ENCODE measurements around the gene SEC16A. TPM values are rescaled to one million over a fixed set of nuclear protein-coding genes. Genes with fewer than 3 reads are reported as not detected.

The SEC16A gene
- total and polyA plus RNA-seq, 2 experiments from 2014 or later = 42.0 to 42.7 TPM

GRCh38 chr9:136455043-136456002, 27.5 kb downstream of the SEC16A start:
- no peaks in the 10 kb centered on the region for H3K4me1 ChIP-seq (ENCODE audit: insufficient read depth)

GRCh38 chr9:136454026-136454796, 28.6 kb downstream of the SEC16A start:
- Histone ChIP-seq H2AFZ (no peak overlapping the region), H3K4me1 (ENCODE audit: insufficient read depth) (no peaks in the 10 kb centered on the region), H3K27ac (no peak overlapping the region), H3K4me2 (no peak overlapping the region), H3K27me3 (no peaks in the 10 kb centered on the region), H3K9me2 (replicated peaks; ENCODE audit: insufficient read depth) (no peaks in the 10 kb centered on the region), H3K4me3 (no peak overlapping the region), H3K79me2 (no peaks in the 10 kb centered on the region), H3K9me3 (ENCODE audit: low read depth) (no peaks in the 10 kb centered on the region), H3K36me3 (replicated peaks; ENCODE audit: insufficient read depth, low read depth) (no peaks in the 10 kb centered on the region), H4K20me1 (ENCODE audit: insufficient read depth, poor library complexity, severe bottlenecking) (no peaks in the 10 kb centered on the region)
- WGBS (ENCODE audit: low lambda C conversion rate, missing lambda C conversion rate) = 95% methylated on average over 25 of the region's 25 CpGs
- no peak for TF ChIP-seq EZH2phosphoT487 (IDR thresholded peaks at IDR 0.05; ENCODE audit: low read depth, severe bottlenecking, unreplicated experiment)
- no peak for DNase-seq (ENCODE audit: low spot score)

More at GRCh38 chr9:136455043-136456002, 27.5 kb downstream of the SEC16A start:
- Histone ChIP-seq H3K9me2 (replicated peaks; ENCODE audit: insufficient read depth) (no peaks in the 10 kb centered on the region), H3K27ac (no peak overlapping the region), H2AFZ (no peak overlapping the region), H3K9me3 (ENCODE audit: low read depth) (no peaks in the 10 kb centered on the region), H3K4me2 (no peak overlapping the region), H3K4me3 (no peak overlapping the region), H3K36me3 (replicated peaks; ENCODE audit: insufficient read depth, low read depth) (no peaks in the 10 kb centered on the region), H4K20me1 (ENCODE audit: insufficient read depth, poor library complexity, severe bottlenecking) (no peaks in the 10 kb centered on the region), H3K27me3 (no peaks in the 10 kb centered on the region), H3K79me2 (no peaks in the 10 kb centered on the region)
- no peak for DNase-seq (ENCODE audit: low spot score)
- 97% methylated on average over 43 of the region's 43 CpGs for WGBS (ENCODE audit: low lambda C conversion rate, missing lambda C conversion rate)
- TF ChIP-seq EZH2 (IDR thresholded peaks at IDR 0.05; ENCODE audit: borderline replicate concordance) (no peak), CTCF (IDR thresholded peaks at IDR 0.05; ENCODE audit: poor library complexity) (no peak), EZH2phosphoT487 (IDR thresholded peaks at IDR 0.05; ENCODE audit: low read depth, severe bottlenecking, unreplicated experiment) (no peak)

- H3K4me3 ChIP-seq = no peak overlapping the region
- TF ChIP-seq EZH2 (IDR thresholded peaks at IDR 0.05; ENCODE audit: borderline replicate concordance) = no peak
- no peak for TF ChIP-seq EZH2phosphoT487 (IDR thresholded peaks at IDR 0.05; ENCODE audit: low read depth, severe bottlenecking, unreplicated experiment)
- no peak for TF ChIP-seq CTCF (IDR thresholded peaks at IDR 0.05; ENCODE audit: poor library complexity)
- no peak overlapping the region for H3K27ac ChIP-seq
- H3K27me3 ChIP-seq = no peaks in the 10 kb centered on the region
- H3K79me2 ChIP-seq = no peaks in the 10 kb centered on the region
- no peak for DNase-seq (ENCODE audit: low spot score)
- WGBS (ENCODE audit: low lambda C conversion rate, missing lambda C conversion rate) = 95% methylated on average over 11 of the region's 11 CpGs
- no peaks in the 10 kb centered on the region for H3K4me1 ChIP-seq (ENCODE audit: insufficient read depth)
- no peaks in the 10 kb centered on the region for H3K36me3 ChIP-seq (replicated peaks; ENCODE audit: insufficient read depth, low read depth)
- no peak overlapping the region for H3K4me2 ChIP-seq
- H2AFZ ChIP-seq = no peak overlapping the region
- H4K20me1 ChIP-seq (ENCODE audit: insufficient read depth, poor library complexity, severe bottlenecking) = no peaks in the 10 kb centered on the region
- H3K9me2 ChIP-seq (replicated peaks; ENCODE audit: insufficient read depth) = no peaks in the 10 kb centered on the region
- no peaks in the 10 kb centered on the region for H3K9me3 ChIP-seq (ENCODE audit: low read depth)
Observed at GRCh38 chr9:136453326-136453725, 29.5 kb downstream of the SEC16A start.
